ENCODE results near the gene IKBIP. TPM values are rescaled to one million over a fixed set of nuclear protein-coding genes. Genes with fewer than 3 reads are reported as not detected.

Gene IKBIP
- total RNA-seq, 1 experiment from 2014 or later = 16.5 TPM

DNA sequence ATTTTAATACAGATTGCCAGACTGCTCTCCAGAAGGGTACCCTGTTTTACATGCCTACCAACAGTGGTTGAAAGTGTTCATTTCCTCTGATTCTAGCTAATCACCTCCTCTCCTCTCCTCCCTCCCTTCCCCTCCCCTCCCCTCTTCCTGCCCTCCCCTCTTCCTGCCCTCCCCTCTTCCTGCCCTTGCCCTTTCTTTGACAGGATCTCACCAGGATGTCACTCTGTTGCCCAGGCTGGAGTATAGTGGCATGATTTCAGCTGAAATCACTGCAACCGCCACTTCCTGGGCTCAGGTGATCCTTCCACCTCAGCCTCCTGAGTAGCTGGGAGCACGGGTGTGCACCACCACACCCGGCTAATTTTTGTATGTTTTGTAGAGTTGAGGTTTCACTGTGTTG, 25.2 kb upstream of the IKBIP start:
- peaks cover 6 to 42% (median 32%) of the 10 kb centered on the region in 3 experiments; a peak in 6 of 7 replicates for H3K36me3 Mint-ChIP-seq (ENCODE audit: insufficient read depth in 1 of 3, low read depth in 3 of 3)
- TF ChIP-seq, protein P1, sequence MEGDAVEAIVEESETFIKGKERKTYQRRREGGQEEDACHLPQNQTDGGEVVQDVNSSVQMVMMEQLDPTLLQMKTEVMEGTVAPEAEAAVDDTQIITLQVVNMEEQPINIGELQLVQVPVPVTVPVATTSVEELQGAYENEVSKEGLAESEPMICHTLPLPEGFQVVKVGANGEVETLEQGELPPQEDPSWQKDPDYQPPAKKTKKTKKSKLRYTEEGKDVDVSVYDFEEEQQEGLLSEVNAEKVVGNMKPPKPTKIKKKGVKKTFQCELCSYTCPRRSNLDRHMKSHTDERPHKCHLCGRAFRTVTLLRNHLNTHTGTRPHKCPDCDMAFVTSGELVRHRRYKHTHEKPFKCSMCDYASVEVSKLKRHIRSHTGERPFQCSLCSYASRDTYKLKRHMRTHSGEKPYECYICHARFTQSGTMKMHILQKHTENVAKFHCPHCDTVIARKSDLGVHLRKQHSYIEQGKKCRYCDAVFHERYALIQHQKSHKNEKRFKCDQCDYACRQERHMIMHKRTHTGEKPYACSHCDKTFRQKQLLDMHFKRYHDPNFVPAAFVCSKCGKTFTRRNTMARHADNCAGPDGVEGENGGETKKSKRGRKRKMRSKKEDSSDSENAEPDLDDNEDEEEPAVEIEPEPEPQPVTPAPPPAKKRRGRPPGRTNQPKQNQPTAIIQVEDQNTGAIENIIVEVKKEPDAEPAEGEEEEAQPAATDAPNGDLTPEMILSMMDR (conservative IDR thresholded peaks at IDR 0.05) = no peak
- Histone ChIP-seq H3K27me3 (ENCODE audit: insufficient read depth, low read length) (no peaks in the 10 kb centered on the region), H4K20me1 (ENCODE audit: control insufficient read depth, insufficient read depth, insufficient read length) (no peaks in the 10 kb centered on the region), H4K8ac (replicated peaks; ENCODE audit: insufficient read length, low read depth, low read length) (no peak overlapping the region), H2BK120ac (ENCODE audit: low read depth, low read length, poor library complexity, severe bottlenecking) (no peak overlapping the region), H3K56ac (ENCODE audit: insufficient read length, low read depth, low read length) (no peak overlapping the region), H3K9me3 (ENCODE audit: control insufficient read depth, low read depth, low read length) (no peaks in the 10 kb centered on the region), H3K4me2 (ENCODE audit: insufficient read depth, insufficient read length, low read length) (no peak overlapping the region), H3K4ac (ENCODE audit: low read depth, low read length) (no peak overlapping the region), H3K23me2 (ENCODE audit: insufficient read length, low read depth, low read length, poor library complexity, severe bottlenecking) (no peaks in the 10 kb centered on the region), H3K4me1 (ENCODE audit: insufficient read depth, low read length) (no peaks in the 10 kb centered on the region), H2AK5ac (ENCODE audit: insufficient read length, low read length) (no peak overlapping the region), H4K91ac (ENCODE audit: insufficient read length, low read depth, low read length) (no peak overlapping the region), H2AFZ (ENCODE audit: low read length) (no peak overlapping the region), H3K79me1 (ENCODE audit: insufficient read depth, low read depth, low read length, poor library complexity, severe bottlenecking) (no peaks in the 10 kb centered on the region), H3T11ph (ENCODE audit: low read length) (no peak overlapping the region), H3K14ac (ENCODE audit: insufficient read depth, low read length) (no peak overlapping the region), H3K79me2 (ENCODE audit: insufficient read depth, low read length) (no peaks in the 10 kb centered on the region), H3K23ac (ENCODE audit: insufficient read length, low read depth, low read length) (no peak overlapping the region), H3K18ac (ENCODE audit: insufficient read length, low read depth, low read length) (no peak overlapping the region), H2BK20ac (ENCODE audit: low read depth, low read length, poor library complexity, severe bottlenecking) (no peak overlapping the region), H3K9ac (ENCODE audit: extremely low read depth, insufficient read length, low read length) (no peak overlapping the region), H2BK12ac (ENCODE audit: insufficient read length, low read depth, low read length) (no peak overlapping the region), H2BK15ac (ENCODE audit: low read depth, low read length) (no peak overlapping the region), H3K27ac (ENCODE audit: insufficient read length, low read depth, low read length) (no peak overlapping the region), H2BK5ac (ENCODE audit: insufficient read length, low read length) (no peak overlapping the region), H4K5ac (ENCODE audit: insufficient read length, low read depth, low read length) (no peak overlapping the region)
- H3K4me3 Mint-ChIP-seq = no peak overlapping the region
- H3K27me3 Mint-ChIP-seq (ENCODE audit: low read depth) = no peaks in the 10 kb centered on the region
- no peak overlapping the region for H3K27ac Mint-ChIP-seq
- DNase-seq = no peak
- no peaks in the 10 kb centered on the region for H3K4me1 Mint-ChIP-seq
- no CpG with 5 or more reads among the region's 3 CpGs for WGBS (ENCODE audit: extremely low coverage, insufficient read length, low lambda C conversion rate)
- H3K9me3 Mint-ChIP-seq = no peaks in the 10 kb centered on the region

Data from H9 (cell line).